GM10266 (cell line): ENCODE data around the gene SEC24B.
A peak's percentile ranks its signal among the peaks of the same experiment; 100 is the strongest.

ENCODE experiments used
- DNase-seq: peaks from one replicate; pipeline ENCODE4 v3.0.0; 2012; ENCODE audit errors: extremely low spot score
- TF ChIP-seq, protein P1 (sequence below): IDR thresholded peaks from 2 replicates; pipeline ENCODE4 v1.5.1; 2012; ENCODE audit warnings: mild to moderate bottlenecking, low read depth; ENCODE audit not compliant: control insufficient read depth, insufficient read depth; ENCODE audit errors: missing control alignments

SEC24B gene

DNA sequence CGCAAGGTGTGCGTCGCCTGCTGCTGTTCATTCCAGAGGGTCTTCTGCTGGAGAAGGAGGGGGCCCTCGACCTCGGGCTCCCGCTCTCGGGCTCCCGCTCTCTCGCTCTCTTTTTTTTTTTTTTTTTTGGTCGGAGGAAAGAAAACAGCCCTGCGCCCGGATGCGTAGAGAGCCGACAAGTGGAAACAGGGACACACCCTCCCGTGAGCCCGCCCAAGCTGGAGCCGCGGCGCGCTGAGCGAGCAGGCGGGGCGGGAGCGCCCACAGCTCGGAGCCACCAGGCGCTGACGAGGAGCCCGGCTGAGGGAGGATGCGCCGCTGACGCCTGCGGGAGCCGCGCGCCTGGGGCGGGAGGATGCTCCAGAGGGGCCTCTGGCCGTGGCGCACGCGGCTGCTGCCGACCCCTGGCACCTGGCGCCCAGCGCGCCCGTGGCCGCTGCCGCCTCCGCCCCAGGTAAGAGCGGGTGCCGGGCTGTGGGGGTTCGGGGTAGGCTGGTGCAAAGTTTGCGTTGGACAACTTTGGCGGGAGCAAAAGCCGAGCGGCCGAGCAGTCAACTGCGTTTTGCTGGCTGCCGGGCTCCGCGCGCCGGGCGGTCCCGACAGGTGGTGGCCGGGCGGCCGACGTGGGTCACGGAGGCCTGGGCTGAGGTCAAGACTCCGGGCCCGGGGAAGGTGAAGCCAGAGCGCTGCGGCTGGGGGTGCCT lies 126.5 kb downstream of the SEC24B start, which contains the start of gene MCUB:
Gene MCUB, plus strand, starts transcription at position 264 of the 704 bp plus-strand sequence. Its CDS starts 92 bp downstream, at position 356.
- TF ChIP-seq, protein P1, sequence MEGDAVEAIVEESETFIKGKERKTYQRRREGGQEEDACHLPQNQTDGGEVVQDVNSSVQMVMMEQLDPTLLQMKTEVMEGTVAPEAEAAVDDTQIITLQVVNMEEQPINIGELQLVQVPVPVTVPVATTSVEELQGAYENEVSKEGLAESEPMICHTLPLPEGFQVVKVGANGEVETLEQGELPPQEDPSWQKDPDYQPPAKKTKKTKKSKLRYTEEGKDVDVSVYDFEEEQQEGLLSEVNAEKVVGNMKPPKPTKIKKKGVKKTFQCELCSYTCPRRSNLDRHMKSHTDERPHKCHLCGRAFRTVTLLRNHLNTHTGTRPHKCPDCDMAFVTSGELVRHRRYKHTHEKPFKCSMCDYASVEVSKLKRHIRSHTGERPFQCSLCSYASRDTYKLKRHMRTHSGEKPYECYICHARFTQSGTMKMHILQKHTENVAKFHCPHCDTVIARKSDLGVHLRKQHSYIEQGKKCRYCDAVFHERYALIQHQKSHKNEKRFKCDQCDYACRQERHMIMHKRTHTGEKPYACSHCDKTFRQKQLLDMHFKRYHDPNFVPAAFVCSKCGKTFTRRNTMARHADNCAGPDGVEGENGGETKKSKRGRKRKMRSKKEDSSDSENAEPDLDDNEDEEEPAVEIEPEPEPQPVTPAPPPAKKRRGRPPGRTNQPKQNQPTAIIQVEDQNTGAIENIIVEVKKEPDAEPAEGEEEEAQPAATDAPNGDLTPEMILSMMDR = no peak
- DNase-seq = peak; percentile 96

DNA sequence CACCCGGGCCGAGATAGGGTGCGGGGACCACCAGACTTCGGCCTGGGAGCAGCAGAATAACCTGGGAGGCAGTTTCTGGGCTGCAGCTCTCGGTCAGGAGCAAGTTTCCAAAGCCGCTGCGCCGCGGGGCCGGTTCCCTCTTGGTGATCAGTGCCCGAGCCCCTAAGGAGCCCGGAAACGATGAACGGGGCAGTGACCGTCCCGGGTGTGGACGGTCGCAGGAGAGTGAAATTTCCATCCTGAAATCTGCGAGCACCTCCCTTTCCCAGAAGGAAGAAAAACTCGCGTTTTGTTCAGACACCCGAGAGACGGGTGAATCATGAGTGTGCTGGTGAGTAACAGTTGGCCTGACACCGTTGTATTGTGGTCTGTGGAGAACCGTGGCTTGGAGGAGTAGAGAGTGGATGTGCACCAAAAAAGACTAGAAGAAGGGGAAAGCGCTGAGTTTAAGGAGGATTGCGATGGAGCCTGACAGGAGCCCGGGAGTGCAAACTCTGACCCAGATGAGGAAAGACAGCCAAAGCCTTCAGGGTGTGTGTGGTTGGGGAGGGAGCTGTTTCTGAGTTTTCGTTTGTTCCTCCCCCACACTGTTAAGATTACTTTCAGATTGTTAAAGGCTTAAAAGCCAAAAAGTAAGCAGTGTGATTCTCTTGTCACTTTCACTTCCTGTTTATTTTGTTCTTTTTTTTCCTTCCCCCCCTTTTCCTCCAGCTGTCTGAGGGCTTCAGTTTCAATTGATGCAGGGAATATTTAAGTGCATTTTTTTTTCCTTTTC lies 127.3 kb downstream of the SEC24B start:
- DNase-seq = peak; percentile 86
- TF ChIP-seq, protein P1 = no peak

GRCh38 chr4:109562457-109563239 lies 129.0 kb downstream of the SEC24B start:
- DNase-seq = no peak

GRCh38 chr4:109571494-109571893 lies 137.9 kb downstream of the SEC24B start:
- no peak for DNase-seq
- TF ChIP-seq, protein P1 = no peak

More at GRCh38 chr4:109562457-109563239, 129.0 kb downstream of the SEC24B start:
- TF ChIP-seq, protein P1 = no peak

DNA sequence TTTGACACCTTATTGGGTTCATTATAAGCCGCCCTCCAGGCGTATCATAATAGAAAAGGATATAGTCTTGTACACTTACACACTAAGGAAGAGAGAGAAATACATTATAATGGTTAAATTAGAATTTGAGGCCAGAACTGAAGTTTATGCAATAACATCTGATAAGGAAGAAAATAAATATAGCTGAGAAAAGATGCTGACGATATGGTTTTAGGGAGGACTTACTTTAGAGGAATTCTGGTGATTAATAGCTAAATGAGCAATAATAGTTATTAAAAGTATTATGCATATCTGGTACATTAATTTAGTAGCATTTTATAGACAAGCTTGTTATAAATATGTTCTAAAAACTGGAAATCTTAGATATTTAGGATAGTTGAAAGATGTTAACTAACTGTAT lies 138.5 kb downstream of the SEC24B start:
- DNase-seq = no peak
- TF ChIP-seq, protein P1 = no peak

GRCh38 chr4:109574443-109574850 lies 140.8 kb downstream of the SEC24B start:
- TF ChIP-seq, protein P1 = no peak
- no peak for DNase-seq
